Endothelial cell (in vitro differentiated cells): ENCODE measurements around the gene CACNA1C. TPM values are rescaled to one million over a fixed set of nuclear protein-coding genes. Genes with fewer than 3 reads are reported as not detected.

Source experiments
- DNase-seq: peaks from one replicate; pipeline ENCODE4 v3.0.0; 2021; ENCODE audit warnings: low spot score
- H3K27ac Mint-ChIP-seq: one replicate; pipeline ENCODE4 v1.8.0; 2021; ENCODE audit warnings: mixed read lengths, inconsistent platforms; ENCODE audit not compliant: unreplicated experiment
- H3K27me3 Mint-ChIP-seq: one replicate; pipeline ENCODE4 v1.8.0; 2021; ENCODE audit warnings: mild to moderate bottlenecking, moderate library complexity, mixed read lengths, inconsistent platforms; ENCODE audit not compliant: unreplicated experiment
- H3K36me3 Mint-ChIP-seq: one replicate; pipeline ENCODE4 v1.8.0; 2021; ENCODE audit warnings: mild to moderate bottlenecking, low read depth, mixed read lengths, inconsistent platforms; ENCODE audit not compliant: unreplicated experiment
- H3K4me1 Mint-ChIP-seq: one replicate; pipeline ENCODE4 v1.8.0; 2021; ENCODE audit warnings: mild to moderate bottlenecking, mixed read lengths, inconsistent platforms; ENCODE audit not compliant: unreplicated experiment
- H3K4me3 Mint-ChIP-seq: one replicate; pipeline ENCODE4 v1.8.0; 2021; ENCODE audit warnings: mild to moderate bottlenecking, mixed read lengths, inconsistent platforms; ENCODE audit not compliant: unreplicated experiment
- H3K9me3 Mint-ChIP-seq: one replicate; pipeline ENCODE4 v1.8.0; 2021; ENCODE audit warnings: mixed read lengths, inconsistent platforms; ENCODE audit not compliant: unreplicated experiment
- total RNA-seq: library from RNA; stranded (reverse); fragmentation: NEBNext Ultra II Directional; extraction: Animal tissue kit (Norgen Biotek cat#: 25700); gene quantifications from one replicate; pipeline ENCODE4 v1.2.1, GENCODE V29; 2021; ENCODE audit not compliant: unreplicated experiment
- TF ChIP-seq, protein P1 (sequence below): fragments of 200-600 bp; sonication (generic); IDR thresholded peaks from one replicate; pipeline ENCODE4 v1.5.0; 2021; ENCODE audit warnings: antibody characterized with exemption; ENCODE audit not compliant: unreplicated experiment

Gene CACNA1C
- total RNA-seq, 1 donor from 2014 or later = 11.1 TPM

DNA sequence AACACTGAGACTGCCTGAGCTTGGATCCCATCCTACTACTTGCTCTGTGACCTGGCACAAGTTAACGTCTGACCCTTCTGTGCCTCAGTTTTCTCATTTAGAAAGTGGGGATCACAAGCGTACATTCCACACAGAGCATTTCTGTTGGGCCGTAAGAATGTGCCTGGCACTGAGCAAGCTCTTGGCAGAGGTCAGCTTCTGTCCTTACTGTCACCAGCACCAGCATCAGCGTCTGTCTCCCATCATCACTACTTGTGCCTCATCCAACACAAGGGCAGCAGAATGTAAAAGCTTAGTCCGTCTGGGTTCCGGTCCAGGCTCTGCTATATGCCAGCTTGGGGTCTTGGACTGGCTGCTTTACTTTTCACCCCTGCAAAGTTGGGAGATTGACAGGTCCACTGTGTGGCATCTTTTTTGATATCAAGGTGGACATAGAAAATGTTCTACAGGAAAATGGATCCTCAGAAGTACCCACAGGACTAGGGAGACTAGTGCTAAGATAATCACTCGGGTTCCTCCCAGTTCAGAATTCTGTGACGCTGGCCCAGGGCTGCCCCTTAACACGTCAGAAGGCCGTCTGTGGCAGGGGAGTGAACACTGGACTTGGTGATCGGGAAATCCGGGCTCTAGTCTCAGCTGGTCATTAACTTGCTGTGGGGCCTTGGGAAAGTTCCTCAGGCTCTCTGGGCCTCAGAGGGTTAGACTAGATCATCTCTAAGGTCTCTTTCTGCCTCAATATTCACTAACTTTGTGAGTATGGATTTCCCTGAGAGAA lies 65.9 kb downstream of the CACNA1C start:
- Mint-ChIP-seq H3K36me3 (peaks cover 8% of the 10 kb centered on the region), H3K27me3 (peaks cover 1% of the 10 kb centered on the region), H3K27ac (no peak overlapping the region), H3K9me3 (no peaks in the 10 kb centered on the region), H3K4me3 (no peak overlapping the region), H3K4me1 (no peaks in the 10 kb centered on the region)
- no peak for DNase-seq
- TF ChIP-seq, protein P1, sequence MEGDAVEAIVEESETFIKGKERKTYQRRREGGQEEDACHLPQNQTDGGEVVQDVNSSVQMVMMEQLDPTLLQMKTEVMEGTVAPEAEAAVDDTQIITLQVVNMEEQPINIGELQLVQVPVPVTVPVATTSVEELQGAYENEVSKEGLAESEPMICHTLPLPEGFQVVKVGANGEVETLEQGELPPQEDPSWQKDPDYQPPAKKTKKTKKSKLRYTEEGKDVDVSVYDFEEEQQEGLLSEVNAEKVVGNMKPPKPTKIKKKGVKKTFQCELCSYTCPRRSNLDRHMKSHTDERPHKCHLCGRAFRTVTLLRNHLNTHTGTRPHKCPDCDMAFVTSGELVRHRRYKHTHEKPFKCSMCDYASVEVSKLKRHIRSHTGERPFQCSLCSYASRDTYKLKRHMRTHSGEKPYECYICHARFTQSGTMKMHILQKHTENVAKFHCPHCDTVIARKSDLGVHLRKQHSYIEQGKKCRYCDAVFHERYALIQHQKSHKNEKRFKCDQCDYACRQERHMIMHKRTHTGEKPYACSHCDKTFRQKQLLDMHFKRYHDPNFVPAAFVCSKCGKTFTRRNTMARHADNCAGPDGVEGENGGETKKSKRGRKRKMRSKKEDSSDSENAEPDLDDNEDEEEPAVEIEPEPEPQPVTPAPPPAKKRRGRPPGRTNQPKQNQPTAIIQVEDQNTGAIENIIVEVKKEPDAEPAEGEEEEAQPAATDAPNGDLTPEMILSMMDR = no peak

DNA sequence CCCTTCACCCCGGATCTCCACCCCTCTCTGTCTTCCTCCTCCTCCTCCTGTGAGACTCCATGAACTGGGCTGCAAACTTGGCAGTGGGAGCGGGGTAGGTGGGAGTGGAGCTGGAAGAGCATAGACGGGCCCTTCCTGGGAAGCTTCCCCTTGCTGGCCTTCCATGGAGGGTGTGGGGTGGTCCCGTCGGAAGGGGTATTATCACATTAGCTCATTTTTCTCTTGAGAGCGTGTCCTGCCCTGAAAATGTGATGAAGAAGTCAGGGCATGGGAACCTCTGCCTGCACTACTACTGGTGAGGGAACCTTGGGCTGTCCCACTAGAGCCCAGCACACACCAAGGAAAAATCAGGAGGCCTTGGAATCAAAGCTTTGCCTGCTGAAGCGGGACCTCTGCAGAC lies 66.5 kb downstream of the CACNA1C start:
- no peaks in the 10 kb centered on the region for H3K4me1 Mint-ChIP-seq
- no peaks in the 10 kb centered on the region for H3K9me3 Mint-ChIP-seq
- H3K27ac Mint-ChIP-seq = no peak overlapping the region
- DNase-seq = no peak
- H3K36me3 Mint-ChIP-seq = peaks cover 13% of the 10 kb centered on the region
- TF ChIP-seq, protein P1 = no peak
- H3K4me3 Mint-ChIP-seq = no peak overlapping the region
- peaks cover 2% of the 10 kb centered on the region for H3K27me3 Mint-ChIP-seq

DNA sequence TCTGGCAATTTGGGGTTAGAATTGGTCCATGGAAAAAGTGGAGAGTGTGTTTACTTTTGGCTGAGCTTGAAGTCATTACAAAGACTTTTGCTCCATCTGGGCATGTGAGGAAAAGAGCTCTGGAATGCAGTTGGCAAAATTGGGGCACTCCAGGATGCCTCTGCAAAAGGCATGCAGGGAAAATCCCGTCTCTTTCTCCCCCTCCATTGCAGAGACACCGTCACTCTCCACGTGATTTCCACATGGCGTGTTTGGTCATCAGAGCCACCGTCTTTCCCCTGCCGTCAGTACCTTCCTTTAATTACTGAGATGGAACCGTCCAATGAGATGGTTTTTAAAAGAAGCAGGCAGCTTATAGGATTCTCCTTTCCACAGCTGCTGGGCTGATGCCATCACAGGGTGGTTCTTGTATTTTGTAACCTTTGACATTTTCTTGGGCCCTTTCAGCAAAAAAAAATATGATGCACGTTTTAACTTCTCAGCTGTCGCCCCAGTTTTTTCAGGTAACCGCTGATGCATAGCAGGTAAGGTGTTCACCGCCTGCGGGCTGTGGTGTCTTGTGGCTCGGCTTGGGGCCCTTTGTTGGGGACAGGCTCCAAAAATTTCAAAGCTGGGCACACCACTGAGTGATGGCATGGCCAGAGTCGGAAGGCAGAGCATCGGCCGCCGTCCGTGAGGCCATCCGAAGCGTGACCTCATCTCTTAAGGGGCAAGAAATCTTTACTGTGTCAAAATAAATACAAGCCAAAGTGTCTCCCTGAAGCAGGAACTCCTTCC lies 68.4 kb downstream of the CACNA1C start:
- H3K4me3 Mint-ChIP-seq = no peak overlapping the region
- no peaks in the 10 kb centered on the region for H3K9me3 Mint-ChIP-seq
- peaks cover 5% of the 10 kb centered on the region for H3K27me3 Mint-ChIP-seq
- no peak overlapping the region for H3K27ac Mint-ChIP-seq
- TF ChIP-seq, protein P1 = no peak
- DNase-seq = no peak
- H3K36me3 Mint-ChIP-seq = peaks cover 16% of the 10 kb centered on the region
- no peaks in the 10 kb centered on the region for H3K4me1 Mint-ChIP-seq

DNA sequence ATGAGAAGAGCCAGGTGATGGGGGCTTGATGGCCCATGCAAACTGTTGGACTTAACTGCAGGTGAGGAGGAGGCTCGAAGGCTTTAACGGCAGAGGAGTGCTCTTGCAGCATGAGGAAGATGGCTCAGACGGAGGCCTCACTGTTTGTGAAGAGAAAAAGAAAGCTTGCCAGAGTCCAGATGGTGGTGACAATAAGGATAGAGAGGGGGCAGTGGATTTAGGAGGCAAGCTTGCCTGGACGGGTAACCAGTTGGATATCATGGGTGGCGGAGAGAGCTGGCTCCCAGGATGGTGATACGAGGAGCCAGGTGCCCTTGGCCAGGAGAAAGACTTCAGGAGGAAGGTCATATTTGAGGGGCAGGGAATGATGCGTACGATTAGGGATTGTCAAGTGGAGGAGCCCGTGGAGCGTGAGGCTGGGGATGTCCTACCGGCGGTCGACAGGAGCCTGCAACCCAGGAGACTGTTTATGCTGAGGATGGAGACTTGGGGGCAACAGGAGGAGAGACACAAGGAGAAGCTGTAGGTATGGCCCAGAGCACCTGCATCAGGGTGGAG lies 71.8 kb downstream of the CACNA1C start:
- Mint-ChIP-seq H3K27me3 (peaks cover 5% of the 10 kb centered on the region), H3K27ac (no peak overlapping the region), H3K4me3 (no peak overlapping the region)

More for the DNA sequence above, 71.8 kb downstream of the CACNA1C start:
- Mint-ChIP-seq H3K4me1 (no peaks in the 10 kb centered on the region), H3K36me3 (peaks cover 16% of the 10 kb centered on the region), H3K9me3 (no peaks in the 10 kb centered on the region)
- DNase-seq = no peak
- TF ChIP-seq, protein P1 = no peak
